Thoracic aorta (tissue), 2 donors: ENCODE measurements around the gene SIGLEC10. TPM values are rescaled to one million over a fixed set of nuclear protein-coding genes. Genes with fewer than 3 reads are reported as not detected.

Source experiments
- ATAC-seq: fragments of 150-250 bp; one replicate; pipeline ENCODE4 v1.8.0; 2017; ENCODE audit warnings: low read depth; ENCODE audit not compliant: insufficient number of reproducible peaks, low FRiP score
- DNase-seq: peaks from one replicate; pipeline ENCODE4 v3.0.0-alpha.2; 2020; ENCODE audit warnings: low spot score
- H3K27ac ChIP-seq, 2 donors: fragments of 200-600 bp; sonication (generic); 1 replicate in 1 of 2; 2 replicates in 1 of 2; pipeline ENCODE4 v1.5.1; 2016; ENCODE audit warnings: mild to moderate bottlenecking in 2 of 2, moderate library complexity in 2 of 2
- H3K27me3 ChIP-seq: fragments of 200-600 bp; sonication (generic); replicated peaks from 2 replicates; pipeline ENCODE4 v1.6.0; 2016; ENCODE audit warnings: mild to moderate bottlenecking; ENCODE audit not compliant: insufficient read depth
- H3K36me3 ChIP-seq: fragments of 200-600 bp; sonication (generic); one replicate; pipeline ENCODE4 v1.5.1; 2016
- H3K4me1 ChIP-seq, 2 donors: fragments of 200-600 bp; sonication (generic); 1 replicate in 1 of 2; 2 replicates in 1 of 2; pipeline versions ENCODE4 v1.5.1 to v1.6.0; 2016; ENCODE audit warnings: low read depth in 2 of 2, mild to moderate bottlenecking in 1 of 2; ENCODE audit not compliant: control insufficient read depth in 1 of 2
- H3K4me3 ChIP-seq: fragments of 200-600 bp; sonication (generic); 2 replicates; pipeline ENCODE4 v1.5.1; 2016; ENCODE audit warnings: mild to moderate bottlenecking
- H3K9me3 ChIP-seq: fragments of 200-600 bp; sonication (generic); 2 replicates; pipeline ENCODE4 v1.5.1; 2016
- CTCF ChIP-seq: fragments of 200-600 bp; sonication (generic); IDR thresholded peaks from one replicate; pipeline ENCODE4 v1.5.1; 2019; ENCODE audit warnings: antibody characterized with exemption
- total RNA-seq, 2 donors: library from RNA; depleted of rRNA; stranded (reverse); fragments of >200 nt; gene quantifications; one replicate each; pipeline versions ENCODE4 v1.1.0 to v1.2.3, GENCODE V29; 2016

The SIGLEC10 gene
- total RNA-seq, 2 donors from 2014 or later, result 13.3 to 20.3 TPM

GRCh38 chr19:51367565-51368365 lies 49.7 kb downstream of the SIGLEC10 start:
- peak overlapping the region; percentile 84 to 95 for H3K27ac ChIP-seq
- ATAC-seq, result peak; percentile 89
- DNase-seq, result peak; percentile 99
- H3K4me1 ChIP-seq, result peaks cover 7 to 22% of the 10 kb centered on the region in 2 donors
- no peaks in the 10 kb centered on the region for H3K36me3 ChIP-seq
- no peaks in the 10 kb centered on the region for H3K9me3 ChIP-seq
- peak overlapping the region; percentile 81 for H3K4me3 ChIP-seq
- peak; percentile 5 for TF ChIP-seq CTCF
- no peaks in the 10 kb centered on the region for H3K27me3 ChIP-seq

- no peak for TF ChIP-seq CTCF
- Histone ChIP-seq H3K27me3 (no peaks in the 10 kb centered on the region), H3K9me3 (no peaks in the 10 kb centered on the region), H3K27ac (peak overlapping the region; percentile 84 to 95), H3K4me1 (peaks cover 7 to 22% of the 10 kb centered on the region in 2 donors), H3K36me3 (no peaks in the 10 kb centered on the region), H3K4me3 (peak overlapping the region; percentile 81)
- no peak for ATAC-seq
- no peak for DNase-seq
Measured at GRCh38 chr19:51367255-51367564, 50.2 kb downstream of the SIGLEC10 start.

- H3K4me3 ChIP-seq, result peak overlapping the region; percentile 81
- no peaks in the 10 kb centered on the region for H3K27me3 ChIP-seq
- peak overlapping the region; percentile 84 to 95 for H3K27ac ChIP-seq
- TF ChIP-seq CTCF, result no peak
- ATAC-seq (peak; percentile 40), DNase-seq (peak; percentile 99)
- H3K9me3 ChIP-seq, result no peaks in the 10 kb centered on the region
- H3K36me3 ChIP-seq, result no peaks in the 10 kb centered on the region
- H3K4me1 ChIP-seq, result peaks cover 7 to 22% of the 10 kb centered on the region in 2 donors
Measured at GRCh38 chr19:51366389-51367254, 50.8 kb downstream of the SIGLEC10 start.

GRCh38 chr19:51365965-51366388 lies 51.5 kb downstream of the SIGLEC10 start, which contains the start of gene ETFB:
ETFB (minus strand) TSS chr19:51366388; CDS start chr19:51366326, 62 bp downstream.
- peak within 1 kb of the TSS; percentile 81 for H3K4me3 ChIP-seq
- H3K27me3 ChIP-seq, result no peaks in the 10 kb centered on the region
- H3K36me3 ChIP-seq, result no peaks in the 10 kb centered on the region
- H3K9me3 ChIP-seq, result no peaks in the 10 kb centered on the region
- DNase-seq (no peak), ATAC-seq (no peak)
- no peak for TF ChIP-seq CTCF
- H3K4me1 ChIP-seq, result peaks cover 7 to 22% of the 10 kb centered on the region in 2 donors
- peak within 1 kb of the TSS; percentile 84 to 95 for H3K27ac ChIP-seq
